Measurements from ENCODE around the gene SCARF2.

DNA sequence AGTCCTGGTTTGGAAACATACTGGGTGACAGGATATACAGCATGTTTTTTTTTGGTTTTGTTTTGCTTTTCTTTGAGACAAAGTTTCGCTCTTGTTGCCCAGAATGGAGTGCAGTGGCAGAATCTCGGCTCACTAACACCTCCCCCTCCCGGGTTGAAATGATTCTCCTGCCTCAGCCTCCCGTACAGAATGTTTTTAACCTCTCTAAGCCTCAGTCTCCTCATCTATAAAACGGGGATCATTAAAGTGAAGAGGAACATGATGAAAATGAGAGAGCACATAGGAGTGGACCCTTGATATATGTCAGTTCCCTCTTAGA, 28.1 kb upstream of the SCARF2 start:
- TF ChIP-seq, protein P1, sequence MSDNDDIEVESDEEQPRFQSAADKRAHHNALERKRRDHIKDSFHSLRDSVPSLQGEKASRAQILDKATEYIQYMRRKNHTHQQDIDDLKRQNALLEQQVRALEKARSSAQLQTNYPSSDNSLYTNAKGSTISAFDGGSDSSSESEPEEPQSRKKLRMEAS (IDR thresholded peaks at IDR 0.05), result no peak
- TF ChIP-seq, protein P2, sequence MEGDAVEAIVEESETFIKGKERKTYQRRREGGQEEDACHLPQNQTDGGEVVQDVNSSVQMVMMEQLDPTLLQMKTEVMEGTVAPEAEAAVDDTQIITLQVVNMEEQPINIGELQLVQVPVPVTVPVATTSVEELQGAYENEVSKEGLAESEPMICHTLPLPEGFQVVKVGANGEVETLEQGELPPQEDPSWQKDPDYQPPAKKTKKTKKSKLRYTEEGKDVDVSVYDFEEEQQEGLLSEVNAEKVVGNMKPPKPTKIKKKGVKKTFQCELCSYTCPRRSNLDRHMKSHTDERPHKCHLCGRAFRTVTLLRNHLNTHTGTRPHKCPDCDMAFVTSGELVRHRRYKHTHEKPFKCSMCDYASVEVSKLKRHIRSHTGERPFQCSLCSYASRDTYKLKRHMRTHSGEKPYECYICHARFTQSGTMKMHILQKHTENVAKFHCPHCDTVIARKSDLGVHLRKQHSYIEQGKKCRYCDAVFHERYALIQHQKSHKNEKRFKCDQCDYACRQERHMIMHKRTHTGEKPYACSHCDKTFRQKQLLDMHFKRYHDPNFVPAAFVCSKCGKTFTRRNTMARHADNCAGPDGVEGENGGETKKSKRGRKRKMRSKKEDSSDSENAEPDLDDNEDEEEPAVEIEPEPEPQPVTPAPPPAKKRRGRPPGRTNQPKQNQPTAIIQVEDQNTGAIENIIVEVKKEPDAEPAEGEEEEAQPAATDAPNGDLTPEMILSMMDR (IDR thresholded peaks at IDR 0.05; ENCODE audit: control extremely low read depth in 1 of 3, insufficient read depth in 1 of 3, low read depth in 1 of 3, low read length in 3 of 3), result no peak
- no peak for TF ChIP-seq EZH2 (IDR thresholded peaks at IDR 0.05; ENCODE audit: low read depth, low read length, severe bottlenecking)
- no peak for TF ChIP-seq POLR2A (IDR thresholded peaks at IDR 0.05; ENCODE audit: control extremely low read depth in 1 of 2, low read depth in 2 of 2, low read length in 2 of 2)
- TF ChIP-seq, protein P3, sequence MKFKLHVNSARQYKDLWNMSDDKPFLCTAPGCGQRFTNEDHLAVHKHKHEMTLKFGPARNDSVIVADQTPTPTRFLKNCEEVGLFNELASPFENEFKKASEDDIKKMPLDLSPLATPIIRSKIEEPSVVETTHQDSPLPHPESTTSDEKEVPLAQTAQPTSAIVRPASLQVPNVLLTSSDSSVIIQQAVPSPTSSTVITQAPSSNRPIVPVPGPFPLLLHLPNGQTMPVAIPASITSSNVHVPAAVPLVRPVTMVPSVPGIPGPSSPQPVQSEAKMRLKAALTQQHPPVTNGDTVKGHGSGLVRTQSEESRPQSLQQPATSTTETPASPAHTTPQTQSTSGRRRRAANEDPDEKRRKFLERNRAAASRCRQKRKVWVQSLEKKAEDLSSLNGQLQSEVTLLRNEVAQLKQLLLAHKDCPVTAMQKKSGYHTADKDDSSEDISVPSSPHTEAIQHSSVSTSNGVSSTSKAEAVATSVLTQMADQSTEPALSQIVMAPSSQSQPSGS (IDR thresholded peaks at IDR 0.05; ENCODE audit: low read length), result no peak
- TF ChIP-seq MAFK (IDR thresholded peaks at IDR 0.05; ENCODE audit: low read depth, low read length), result no peak
- TF ChIP-seq SIN3A (conservative IDR thresholded peaks at IDR 0.05 in 1 of 2, IDR thresholded peaks at IDR 0.05 in 1 of 2; ENCODE audit: low read depth in 1 of 2, low read length in 2 of 2), result no peak
- TF ChIP-seq HDAC2 (IDR thresholded peaks at IDR 0.05; ENCODE audit: borderline replicate concordance in 1 of 2, low read depth in 2 of 2, low read length in 2 of 2), result no peak
- no peak for TF ChIP-seq CEBPB (IDR thresholded peaks at IDR 0.05; ENCODE audit: low read depth, low read length)
